BLaER1 (cell line): ENCODE results near the gene TUBA3D.
"Not testable (repeated sequence)": the region's sequence is repeated elsewhere in the genome, so short reads cannot be mapped to it uniquely, and the experiment has no call there.

Source experiments
- H3K27ac ChIP-seq: shearing (Covaris generic); formaldehyde crosslinking; 2 replicates; pipeline ENCODE4 v1.8.1; 2022
- H3K27me3 ChIP-seq: shearing (Covaris generic); formaldehyde crosslinking; 2 replicates; pipeline ENCODE4 v1.8.1; 2022
- H3K36me3 ChIP-seq: shearing (Covaris generic); formaldehyde crosslinking; 2 replicates; pipeline ENCODE4 v1.8.1; 2022
- H3K4me1 ChIP-seq: shearing (Covaris generic); formaldehyde crosslinking; 2 replicates; pipeline ENCODE4 v1.8.1; 2022
- H3K4me2 ChIP-seq: shearing (Covaris generic); formaldehyde crosslinking; 2 replicates; pipeline ENCODE4 v1.8.1; 2022
- H3K4me3 ChIP-seq: shearing (Covaris generic); formaldehyde crosslinking; 2 replicates; pipeline ENCODE4 v1.8.1; 2022
- H3K9ac ChIP-seq: shearing (Covaris generic); formaldehyde crosslinking; 2 replicates; pipeline ENCODE4 v1.8.1; 2022
- H3K9me3 ChIP-seq: shearing (Covaris generic); formaldehyde crosslinking; 2 replicates; pipeline ENCODE4 v1.8.1; 2022
- H4K20me1 ChIP-seq: shearing (Covaris generic); formaldehyde crosslinking; 2 replicates; pipeline ENCODE4 v1.8.1; 2022
- Cebpa-rat ChIP-seq: shearing (Covaris generic); IDR thresholded peaks from 2 replicates; pipeline ENCODE4 v1.8.1; 2022

Gene TUBA3D

GRCh38 chr2:131488306-131489205, 12.6 kb downstream of the TUBA3D start:
- Histone ChIP-seq H3K9me3 (no peaks in the 10 kb centered on the region), H3K4me2 (peak overlapping the region; percentile 87), H3K27me3 (no peaks in the 10 kb centered on the region), H3K4me1 (peaks cover 51% of the 10 kb centered on the region), H3K27ac (peak overlapping the region; percentile 51), H3K36me3 (peaks cover 42% of the 10 kb centered on the region), H4K20me1 (peaks cover 74% of the 10 kb centered on the region), H3K4me3 (no peak overlapping the region), H3K9ac (0 out of 2 replicates have a peak overlapping the region, but pooled peaks have one; percentile 18)
- no peak for TF ChIP-seq Cebpa-rat

GRCh38 chr2:131490616-131491468, 14.9 kb downstream of the TUBA3D start:
- H3K9ac ChIP-seq = peak overlapping the region; percentile 92
- peaks cover 73% of the 10 kb centered on the region for H4K20me1 ChIP-seq
- H3K4me2 ChIP-seq = peak overlapping the region; percentile 87
- peak overlapping the region; percentile 91 for H3K27ac ChIP-seq
- peaks cover 71% of the 10 kb centered on the region for H3K4me1 ChIP-seq
- H3K9me3 ChIP-seq, H3K27me3 ChIP-seq: not testable (repeated sequence)
- 0 out of 2 replicates have a peak, but pooled peaks cover 23% of the 10 kb centered on the region for H3K36me3 ChIP-seq
- peak overlapping the region; percentile 88 for H3K4me3 ChIP-seq

- not testable (repeated sequence) for H3K9me3 ChIP-seq, H3K27me3 ChIP-seq
- H3K9ac ChIP-seq = peak overlapping the region; percentile 92
- H4K20me1 ChIP-seq = peaks cover 73% of the 10 kb centered on the region
- H3K4me3 ChIP-seq = peak overlapping the region; percentile 88
- H3K36me3 ChIP-seq = 0 out of 2 replicates have a peak, but pooled peaks cover 18% of the 10 kb centered on the region
- peak overlapping the region; percentile 87 for H3K4me2 ChIP-seq
- H3K27ac ChIP-seq = peak overlapping the region; percentile 91
- H3K4me1 ChIP-seq = peaks cover 65% of the 10 kb centered on the region
Observed at GRCh38 chr2:131491469-131491836, 15.5 kb downstream of the TUBA3D start.

GRCh38 chr2:131492015-131492417, 16.1 kb downstream of the TUBA3D start, which contains the start of gene MZT2A:
Gene MZT2A, minus strand, starts transcription at chr2:131492397. Its CDS starts 21 bp downstream, at chr2:131492376.
- H3K27me3 ChIP-seq, H3K9me3 ChIP-seq: not testable (repeated sequence)
- peak within 1 kb of the TSS; percentile 87 for H3K4me2 ChIP-seq
- peaks cover 20% of the 10 kb centered on the region for H3K36me3 ChIP-seq
- H3K4me3 ChIP-seq = peak within 1 kb of the TSS; percentile 88
- peak within 1 kb of the TSS; percentile 92 for H3K9ac ChIP-seq
- peaks cover 59% of the 10 kb centered on the region for H3K4me1 ChIP-seq
- peaks cover 73% of the 10 kb centered on the region for H4K20me1 ChIP-seq
- peak within 1 kb of the TSS; percentile 91 for H3K27ac ChIP-seq

GRCh38 chr2:131492418-131493198, 16.7 kb downstream of the TUBA3D start:
- Histone ChIP-seq H4K20me1 (peaks cover 73% of the 10 kb centered on the region), H3K9me3 (no peaks in the 10 kb centered on the region), H3K27ac (peak overlapping the region; percentile 91), H3K36me3 (peaks cover 25% of the 10 kb centered on the region), H3K9ac (peak overlapping the region; percentile 92), H3K27me3 (no peaks in the 10 kb centered on the region), H3K4me1 (peaks cover 53% of the 10 kb centered on the region), H3K4me2 (peak overlapping the region; percentile 87), H3K4me3 (peak overlapping the region; percentile 88)
- TF ChIP-seq Cebpa-rat = no peak

GRCh38 chr2:131493199-131493968, 17.5 kb downstream of the TUBA3D start:
- Histone ChIP-seq H3K4me3 (peak overlapping the region; percentile 88), H3K36me3 (peaks cover 26% of the 10 kb centered on the region), H3K9me3 (no peaks in the 10 kb centered on the region), H3K27ac (peak overlapping the region; percentile 91), H3K4me2 (peak overlapping the region; percentile 87), H3K27me3 (no peaks in the 10 kb centered on the region), H4K20me1 (peaks cover 73% of the 10 kb centered on the region), H3K4me1 (peaks cover 45% of the 10 kb centered on the region), H3K9ac (peak overlapping the region; percentile 92)
- no peak for TF ChIP-seq Cebpa-rat

GRCh38 chr2:131495506-131495905, 19.6 kb downstream of the TUBA3D start:
- H4K20me1 ChIP-seq = peaks cover 54% of the 10 kb centered on the region
- H3K9ac ChIP-seq, H3K27ac ChIP-seq, H3K9me3 ChIP-seq, H3K4me3 ChIP-seq, H3K27me3 ChIP-seq: not testable (repeated sequence)
- H3K4me1 ChIP-seq = peaks cover 24% of the 10 kb centered on the region
- H3K4me2 ChIP-seq = 0 out of 2 replicates have a peak overlapping the region, but pooled peaks have one; percentile 87
- peaks cover 34% of the 10 kb centered on the region for H3K36me3 ChIP-seq

GRCh38 chr2:131498321-131498973, 22.5 kb downstream of the TUBA3D start:
- H3K4me2 ChIP-seq, H3K9me3 ChIP-seq, H3K27me3 ChIP-seq, H3K4me3 ChIP-seq, H3K9ac ChIP-seq, H3K27ac ChIP-seq: not testable (repeated sequence)
- H4K20me1 ChIP-seq = peaks cover 50% of the 10 kb centered on the region
- peaks cover 20% of the 10 kb centered on the region for H3K4me1 ChIP-seq
- peaks cover 62% of the 10 kb centered on the region for H3K36me3 ChIP-seq

- H3K27ac ChIP-seq, H3K4me3 ChIP-seq, H3K9ac ChIP-seq, H3K4me2 ChIP-seq, H3K27me3 ChIP-seq, H4K20me1 ChIP-seq, H3K4me1 ChIP-seq, H3K9me3 ChIP-seq: not testable (repeated sequence)
- peaks cover 88% of the 10 kb centered on the region for H3K36me3 ChIP-seq
Observed at GRCh38 chr2:131503587-131503986, 27.7 kb downstream of the TUBA3D start.

GRCh38 chr2:131504082-131504750, 28.3 kb downstream of the TUBA3D start:
- not testable (repeated sequence) for H4K20me1 ChIP-seq, H3K9me3 ChIP-seq

More at GRCh38 chr2:131504082-131504750, 28.3 kb downstream of the TUBA3D start:
- H3K9ac ChIP-seq, H3K27me3 ChIP-seq, H3K27ac ChIP-seq, H3K4me2 ChIP-seq, H3K4me3 ChIP-seq, H3K4me1 ChIP-seq: not testable (repeated sequence)
- peaks cover 87% of the 10 kb centered on the region for H3K36me3 ChIP-seq
